SIG-M5 treated with dmso at 0.1 percent for 504 hours (cell line): ENCODE data around the gene ITFG1.
"Not testable (repeated sequence)": the region's sequence is repeated elsewhere in the genome, so short reads cannot be mapped to it uniquely, and the experiment has no call there.

Source experiments
- DNase-seq: peaks from one replicate; lab custom pipeline; 2025; ENCODE audit not compliant: unreplicated experiment; lab: John Stamatoyannopoulos, UW

Gene ITFG1

DNA sequence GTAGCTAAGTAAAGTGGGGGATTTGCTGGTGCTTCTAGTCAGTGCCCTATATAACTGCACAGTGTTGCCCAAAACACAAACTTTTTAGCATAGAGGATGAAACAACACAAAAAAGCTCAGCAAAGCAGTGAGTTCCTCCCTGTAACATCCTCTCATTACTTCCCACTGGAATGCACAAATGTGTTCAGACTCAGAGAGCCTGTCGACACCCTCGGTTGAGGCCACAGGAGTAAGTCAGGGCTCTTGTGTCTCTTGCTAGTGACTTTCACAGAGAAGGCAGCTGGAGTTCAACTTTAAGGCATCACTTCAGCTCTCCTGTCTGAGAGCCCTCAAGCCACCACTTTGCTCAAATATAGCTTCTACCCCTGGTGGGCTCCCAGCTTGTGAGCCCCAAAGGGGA is 209.9 kb downstream of the ITFG1 start:
- no peak for DNase-seq

DNA sequence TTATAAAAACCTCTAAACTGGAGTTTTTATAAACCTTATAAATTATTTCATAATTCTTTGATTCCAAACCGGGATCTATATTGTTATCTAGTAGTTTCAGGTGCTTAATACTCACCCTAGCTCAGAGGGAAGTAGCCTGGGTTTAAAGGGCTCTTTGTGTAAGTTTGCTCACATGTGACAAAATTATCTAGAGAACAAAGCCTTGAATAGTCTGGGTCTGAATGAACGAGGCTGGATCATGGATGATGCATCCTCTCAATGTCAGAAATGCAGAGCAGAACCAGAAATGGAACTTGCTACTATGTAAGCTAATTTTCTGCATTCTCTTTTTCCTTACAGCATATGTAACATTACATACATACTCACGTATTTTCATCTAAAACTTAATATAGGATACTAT is 213.2 kb downstream of the ITFG1 start:
- DNase-seq, result no peak

DNA sequence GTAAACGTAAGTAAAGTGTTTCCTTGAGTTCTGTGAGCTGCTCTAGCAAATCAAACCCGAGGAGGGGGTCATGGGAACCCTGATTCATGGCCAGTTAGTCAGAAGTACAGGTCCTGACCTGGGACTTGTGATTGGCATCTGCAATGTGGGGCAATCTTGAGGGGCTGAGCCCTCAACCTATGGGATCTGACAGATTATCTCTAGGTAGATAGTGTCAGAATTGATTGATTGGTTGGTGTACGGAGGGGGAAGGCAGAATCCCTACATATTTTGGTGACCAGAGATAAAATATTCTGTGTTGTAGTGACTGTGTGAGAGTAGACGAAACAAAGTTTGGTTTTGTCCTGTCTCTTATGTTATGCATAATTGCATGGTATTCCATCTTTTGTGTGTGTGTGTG is 216.7 kb downstream of the ITFG1 start:
- no peak for DNase-seq

DNA sequence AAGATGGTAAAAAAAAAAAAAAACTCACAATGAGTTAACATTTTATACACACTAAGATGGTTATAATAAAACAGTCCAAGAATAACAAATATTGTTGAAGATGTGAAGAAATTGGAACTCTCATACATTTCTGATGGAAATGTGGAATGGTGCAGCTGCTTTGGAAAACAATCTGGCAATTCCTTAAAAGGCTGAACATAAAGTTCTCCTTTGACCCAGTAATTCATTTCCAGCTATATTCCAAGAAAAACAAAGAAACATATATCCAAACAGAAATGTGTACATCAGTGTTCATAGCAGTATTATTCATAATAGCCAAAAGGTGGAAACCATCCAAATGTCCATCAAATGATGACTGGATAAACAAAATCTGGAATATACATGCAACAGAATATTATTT is 219.8 kb downstream of the ITFG1 start:
- DNase-seq, result no peak

DNA sequence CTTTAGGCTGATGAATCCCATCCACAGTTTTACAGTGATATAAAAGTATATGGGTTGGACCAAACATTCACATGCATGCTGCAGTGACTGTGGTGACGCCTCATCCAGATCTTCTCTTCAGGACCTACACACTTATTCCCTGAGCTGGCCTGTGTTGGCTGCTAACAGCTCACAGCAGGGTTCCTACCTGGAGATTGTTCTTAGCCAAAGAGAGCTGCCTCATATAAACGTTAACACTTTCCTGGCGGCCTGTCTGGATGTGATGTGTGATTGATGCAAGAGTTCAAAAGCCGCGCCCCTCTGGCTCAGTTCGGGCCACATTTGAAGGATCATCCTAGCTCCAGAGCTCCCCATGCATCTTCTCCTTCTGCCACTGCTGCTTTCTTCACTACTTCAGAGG is 224.1 kb downstream of the ITFG1 start:
- DNase-seq, result no peak

DNA sequence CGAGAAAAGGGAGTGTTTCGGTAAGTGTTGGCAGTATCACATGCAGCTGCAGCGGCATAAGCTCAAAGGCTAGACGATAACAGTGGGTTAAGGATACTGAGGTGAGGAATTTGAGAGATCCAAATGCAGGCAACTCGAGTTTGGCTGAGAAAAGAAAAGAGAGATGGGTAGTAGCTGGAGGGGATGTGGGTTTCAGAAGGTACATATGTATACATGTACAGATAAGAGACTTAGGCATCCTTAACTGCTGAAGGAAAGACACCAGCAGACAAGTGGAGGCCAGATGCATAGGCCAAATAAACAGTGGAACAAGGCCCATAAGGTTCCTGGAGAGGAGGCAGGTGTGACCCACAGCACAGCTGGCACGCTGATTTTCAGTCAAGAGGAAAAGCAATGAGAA is 230.6 kb downstream of the ITFG1 start:
- DNase-seq, result no peak

DNA sequence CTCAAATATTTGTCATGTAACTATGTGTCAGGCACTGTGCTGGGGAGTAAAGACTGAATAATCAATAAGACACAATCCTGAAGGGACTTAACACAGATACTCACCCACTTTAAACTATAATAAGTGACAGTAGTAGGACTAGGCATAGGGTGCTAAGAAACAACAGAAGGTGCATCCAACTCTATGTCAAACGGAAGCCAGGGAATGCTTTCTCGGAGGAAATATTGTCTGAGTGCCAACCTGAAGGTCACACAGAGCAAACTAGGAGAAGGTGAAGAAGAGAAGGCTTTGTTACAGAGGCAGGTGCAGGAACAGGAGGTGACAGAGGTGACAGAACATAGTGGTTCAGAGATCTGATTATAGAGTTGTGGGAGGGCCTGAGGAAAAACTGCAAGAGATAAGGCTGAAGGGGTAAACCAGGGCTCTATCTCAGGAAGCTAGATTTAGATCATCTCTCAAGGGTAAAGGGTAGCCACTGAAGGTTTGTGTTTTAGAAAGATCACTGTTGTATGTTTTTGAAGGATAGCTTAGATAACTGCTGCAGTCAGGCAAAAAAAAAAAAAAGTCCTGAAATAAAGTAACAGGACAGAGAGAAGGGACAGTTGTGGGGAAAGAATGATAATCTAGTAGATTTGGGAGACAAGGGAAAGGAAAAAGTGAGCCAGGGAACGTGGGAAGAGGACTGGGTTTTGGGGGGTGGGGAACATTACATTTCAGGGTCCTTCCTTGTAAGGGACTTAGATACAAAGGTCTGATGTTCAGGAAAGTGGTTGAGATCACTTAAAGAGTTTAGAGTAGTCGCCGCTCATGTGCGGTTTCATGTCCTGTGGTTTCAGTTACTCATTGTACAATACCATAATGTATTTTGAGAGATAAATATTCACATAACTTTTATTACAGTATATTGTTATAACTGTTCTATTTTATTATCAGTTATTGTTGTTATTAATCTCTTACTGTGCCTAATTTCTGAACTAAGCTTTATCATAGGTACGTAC is 231.5 kb downstream of the ITFG1 start:
- no peak for DNase-seq

DNA sequence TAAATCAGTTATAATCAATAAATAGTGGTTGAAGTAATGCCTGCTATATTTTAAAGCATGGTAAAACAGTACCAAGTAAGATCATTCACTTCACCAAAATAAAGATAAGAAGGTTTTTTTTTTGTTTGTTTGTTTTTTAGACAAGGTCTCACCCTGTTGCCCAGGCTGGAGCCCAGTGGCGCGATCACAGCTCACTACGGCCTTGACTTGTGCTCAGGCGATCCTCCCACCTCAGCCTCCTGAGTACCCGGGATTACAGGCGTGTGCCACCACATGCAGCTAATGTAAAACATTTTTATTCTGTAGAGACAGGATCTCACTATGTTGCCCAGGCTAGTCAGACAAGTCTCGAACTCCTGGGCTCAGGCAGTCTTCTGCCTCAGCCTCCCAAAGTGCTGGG is 232.6 kb downstream of the ITFG1 start:
- no peak for DNase-seq

DNA sequence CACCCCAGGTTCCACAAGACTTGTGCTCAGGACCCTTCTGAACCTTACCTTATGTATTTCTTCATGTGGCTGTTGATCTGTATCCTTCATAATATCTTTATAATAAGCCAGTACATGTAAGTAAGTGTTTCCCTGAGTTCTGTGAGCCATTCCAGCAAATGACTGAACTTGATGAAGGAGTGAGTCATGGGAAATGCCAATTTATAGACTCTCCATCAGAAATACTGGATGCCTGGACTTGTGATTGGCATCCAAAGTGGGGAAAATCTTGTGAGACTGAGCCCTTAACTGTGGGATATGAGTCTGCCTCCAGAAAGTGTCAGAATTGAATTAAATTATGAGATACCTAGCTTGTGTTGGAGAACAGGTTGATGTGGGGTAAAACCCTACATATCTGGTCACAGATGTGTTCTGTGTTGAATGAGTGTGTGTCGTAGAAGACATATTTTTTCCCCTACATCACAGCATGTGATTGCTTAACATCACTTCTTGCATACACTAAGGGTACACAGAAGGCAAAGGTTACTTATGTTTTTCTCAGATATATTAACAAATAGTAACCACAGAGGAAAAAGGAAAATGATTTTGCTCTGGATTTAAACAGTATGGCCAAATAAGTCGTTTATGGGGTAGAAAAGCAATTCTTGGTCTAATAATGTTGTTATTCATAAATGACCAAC is 247.0 kb downstream of the ITFG1 start:
- DNase-seq, result no peak

DNA sequence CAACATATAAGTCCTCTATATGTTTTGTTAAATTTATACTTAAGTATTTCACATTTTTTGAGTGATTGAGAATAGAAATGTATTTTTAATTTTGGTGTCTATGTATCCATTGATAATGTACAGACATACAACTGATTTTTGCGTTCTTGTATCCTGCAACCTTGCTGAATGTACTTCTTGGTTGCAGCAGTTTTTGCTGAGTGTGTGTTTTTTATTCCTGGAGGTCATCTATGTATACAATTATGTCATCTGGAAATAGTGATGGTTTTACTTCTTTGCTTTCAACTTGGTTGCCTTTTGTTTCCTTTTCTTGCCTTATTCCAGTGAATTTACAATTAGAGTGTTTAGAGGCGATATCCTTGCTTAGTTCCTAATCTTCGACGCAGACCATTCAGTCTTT is 249.6 kb downstream of the ITFG1 start:
- DNase-seq, result no peak

DNA sequence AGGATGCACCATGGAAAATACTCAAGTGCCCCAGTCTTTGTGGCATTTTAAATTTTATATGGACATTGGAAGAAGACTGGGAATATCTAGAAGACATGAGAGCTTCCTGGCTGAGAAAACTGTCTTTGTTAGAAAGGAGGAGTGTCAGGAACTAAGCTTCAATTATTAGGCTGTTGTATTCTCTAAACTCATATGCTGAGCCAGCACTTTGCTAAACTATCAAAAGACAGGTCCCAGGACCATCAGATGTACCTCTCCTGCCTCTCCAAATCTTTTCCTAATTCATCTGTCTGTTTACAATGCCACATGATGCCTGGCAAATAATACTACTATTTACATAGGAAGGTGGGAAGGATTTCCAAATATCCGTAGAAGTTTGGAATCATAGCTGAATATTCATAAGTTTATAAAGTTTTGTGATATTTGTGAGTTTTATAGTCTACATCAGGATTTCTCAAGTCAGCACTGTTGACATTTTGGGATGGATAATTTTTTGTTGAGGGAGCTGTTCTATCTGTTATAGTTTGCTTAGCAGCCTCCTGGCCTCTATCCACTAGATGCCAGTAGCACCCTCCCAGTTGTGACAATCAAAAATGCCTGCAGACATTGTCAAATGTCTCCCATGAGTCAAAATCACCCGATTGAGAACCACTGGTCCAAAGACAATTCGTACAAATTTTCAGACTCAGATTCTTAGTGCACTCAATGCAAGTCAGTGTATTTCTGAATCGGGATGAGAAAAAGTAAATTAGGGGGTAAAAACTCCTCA is 255.9 kb downstream of the ITFG1 start:
- no peak for DNase-seq

DNA sequence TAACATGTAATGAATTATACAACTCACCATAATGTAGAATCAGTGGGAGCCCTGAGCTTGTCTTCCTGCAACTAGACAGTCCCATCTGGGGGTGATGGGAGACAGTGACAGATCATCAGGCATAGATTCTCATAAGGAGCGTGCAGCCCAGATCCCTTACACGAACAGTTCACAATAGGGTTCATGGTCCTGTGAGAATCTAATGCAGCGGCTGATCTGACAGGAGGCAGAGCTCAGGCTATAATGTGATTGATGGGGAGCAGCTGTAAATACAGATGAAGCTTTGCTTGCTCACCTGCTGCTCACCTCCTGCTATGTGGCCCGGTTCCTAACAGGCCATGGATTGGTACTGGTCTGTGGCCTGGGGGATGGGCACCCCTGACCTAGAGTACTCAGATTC is 257.4 kb downstream of the ITFG1 start:
- DNase-seq, result not testable (repeated sequence)

DNA sequence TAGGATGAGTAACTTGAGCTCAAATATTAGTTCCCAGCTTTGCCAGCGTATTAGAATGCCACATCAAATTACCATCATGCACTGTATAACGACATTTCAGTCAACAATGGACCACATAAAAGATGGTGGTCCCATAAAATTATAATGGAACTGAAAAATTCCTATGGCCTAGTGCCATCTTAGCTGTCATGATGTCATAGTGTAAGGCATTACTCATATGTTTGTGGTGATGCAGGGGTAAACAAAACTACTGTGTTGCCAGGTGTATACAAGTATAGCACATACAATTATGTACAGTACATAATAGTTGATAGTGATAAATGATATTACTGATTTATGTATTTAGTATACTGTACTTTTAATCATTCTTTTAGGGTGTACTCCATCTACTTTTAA is 262.7 kb downstream of the ITFG1 start:
- no peak for DNase-seq

DNA sequence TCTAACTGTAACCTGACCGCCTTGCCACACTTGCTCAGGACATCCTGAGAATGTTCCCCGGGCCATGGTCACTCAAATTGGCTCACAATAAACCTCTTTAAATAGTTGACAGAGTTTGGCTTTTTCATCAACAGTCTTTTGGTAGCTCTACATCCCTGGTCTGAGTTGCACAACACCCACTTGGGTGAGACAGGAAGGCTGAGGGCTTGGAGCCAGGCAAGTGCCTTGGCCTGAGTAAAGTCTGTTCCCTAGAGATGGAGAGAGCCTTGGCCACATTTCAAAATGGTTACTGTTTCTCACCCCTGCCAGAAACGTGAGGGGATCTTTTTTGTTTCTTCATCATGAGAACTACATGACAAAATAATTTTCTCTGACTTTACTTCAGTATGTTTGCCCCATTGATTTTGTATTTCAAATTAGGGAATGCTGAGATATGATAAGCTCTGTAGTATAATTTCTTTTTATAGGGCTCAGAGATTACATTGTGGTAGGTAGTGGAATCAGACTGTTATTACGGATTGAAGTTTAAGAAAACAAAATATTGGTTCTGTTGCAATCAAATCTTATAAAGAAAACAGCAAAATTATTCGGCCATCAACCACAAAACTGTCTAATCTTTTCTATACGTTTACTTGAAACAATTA is 263.2 kb downstream of the ITFG1 start:
- DNase-seq, result no peak

DNA sequence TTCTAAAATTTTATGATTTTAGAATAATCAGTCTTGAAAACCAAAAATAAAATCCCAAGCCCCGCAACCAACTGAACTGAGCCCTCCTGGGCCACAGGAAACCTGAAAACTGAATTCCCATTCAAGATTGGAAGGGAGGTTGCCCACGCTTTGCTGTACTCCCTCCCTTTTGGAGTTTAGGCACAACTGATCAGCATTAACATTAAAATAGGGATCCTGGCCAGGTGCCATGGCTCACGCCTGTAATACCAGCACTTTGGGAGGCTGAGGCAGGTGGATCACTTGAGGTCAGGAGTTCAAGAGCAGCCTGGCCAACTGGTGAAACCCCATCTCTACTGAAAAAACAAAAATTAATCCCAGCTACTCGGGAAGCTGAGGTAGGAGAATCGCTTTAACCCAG is 264.4 kb downstream of the ITFG1 start:
- DNase-seq, result no peak

DNA sequence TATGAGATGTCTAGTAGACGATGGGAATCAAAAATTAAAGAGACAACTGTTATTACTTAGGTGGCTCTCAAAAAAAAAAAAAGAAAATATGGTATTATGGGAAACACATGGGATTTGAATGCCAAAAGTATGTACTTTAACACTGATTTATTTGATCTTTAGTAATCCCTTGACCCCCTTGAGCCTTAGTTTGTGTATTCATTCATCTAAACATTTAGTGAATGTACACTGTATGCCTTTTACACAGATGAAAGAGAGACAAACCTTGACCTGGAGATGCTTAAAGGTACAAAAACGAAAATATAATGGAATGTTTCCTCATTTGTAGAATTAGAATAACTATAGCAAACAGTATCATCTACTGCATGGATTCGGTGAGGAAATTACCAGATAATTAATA is 278.5 kb downstream of the ITFG1 start:
- DNase-seq, result no peak

DNA sequence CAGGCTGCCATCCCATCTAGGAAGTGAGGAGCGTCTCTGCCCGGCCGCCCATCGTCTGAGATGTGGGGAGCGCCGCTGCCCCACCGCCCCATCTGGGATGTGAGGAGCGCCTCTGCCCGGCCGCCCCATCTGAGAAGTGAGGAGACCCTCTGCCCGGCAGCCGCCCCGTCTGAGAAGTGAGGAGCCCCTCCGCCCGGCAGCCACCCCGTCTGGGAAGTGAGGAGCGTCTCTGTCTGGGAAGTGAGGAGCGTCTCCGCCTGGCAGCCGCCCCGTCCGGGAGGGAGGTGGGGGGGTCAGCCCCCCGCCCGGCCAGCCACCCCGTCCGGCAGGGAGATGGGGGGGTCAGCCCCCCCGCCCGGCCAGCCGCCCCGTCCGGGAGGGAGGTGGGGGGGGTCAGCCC is 279.8 kb downstream of the ITFG1 start:
- not testable (repeated sequence) for DNase-seq

DNA sequence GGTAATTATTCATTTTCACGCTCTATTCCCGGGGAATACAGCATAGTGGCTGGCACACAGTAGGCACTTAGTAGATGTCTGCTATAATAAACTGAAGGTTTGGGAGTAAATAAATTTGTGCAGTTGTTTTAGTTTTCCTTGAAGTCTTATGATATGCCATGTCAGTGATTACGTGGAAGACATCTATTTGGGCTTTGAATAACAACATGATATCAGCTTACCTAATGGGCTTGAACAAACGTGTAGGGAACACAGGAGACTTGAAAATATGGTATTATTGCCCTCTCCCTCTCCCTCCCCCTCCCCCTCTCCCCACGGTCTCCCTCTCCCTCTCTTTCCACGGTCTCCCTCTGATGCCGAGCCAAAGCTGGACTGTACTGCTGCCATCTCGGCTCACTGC is 280.8 kb downstream of the ITFG1 start:
- no peak for DNase-seq

DNA sequence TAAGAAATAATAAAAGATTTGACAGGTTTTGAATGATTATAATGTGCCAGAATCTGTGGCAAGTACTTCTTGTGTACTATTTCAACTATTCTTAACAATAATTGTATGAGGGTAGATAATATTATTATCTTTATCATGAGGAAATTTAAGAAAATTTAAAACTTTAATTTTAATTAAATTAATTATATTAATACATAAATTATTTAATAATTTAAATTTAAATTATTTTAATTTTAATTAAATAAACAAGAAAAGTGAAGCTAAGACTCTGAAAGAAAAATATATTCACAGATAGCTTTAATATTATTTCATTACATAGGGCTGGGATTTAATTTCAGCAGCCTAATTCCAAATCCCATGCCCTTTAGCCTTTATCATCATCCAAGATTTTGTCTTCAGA is 285.7 kb downstream of the ITFG1 start:
- no peak for DNase-seq

DNA sequence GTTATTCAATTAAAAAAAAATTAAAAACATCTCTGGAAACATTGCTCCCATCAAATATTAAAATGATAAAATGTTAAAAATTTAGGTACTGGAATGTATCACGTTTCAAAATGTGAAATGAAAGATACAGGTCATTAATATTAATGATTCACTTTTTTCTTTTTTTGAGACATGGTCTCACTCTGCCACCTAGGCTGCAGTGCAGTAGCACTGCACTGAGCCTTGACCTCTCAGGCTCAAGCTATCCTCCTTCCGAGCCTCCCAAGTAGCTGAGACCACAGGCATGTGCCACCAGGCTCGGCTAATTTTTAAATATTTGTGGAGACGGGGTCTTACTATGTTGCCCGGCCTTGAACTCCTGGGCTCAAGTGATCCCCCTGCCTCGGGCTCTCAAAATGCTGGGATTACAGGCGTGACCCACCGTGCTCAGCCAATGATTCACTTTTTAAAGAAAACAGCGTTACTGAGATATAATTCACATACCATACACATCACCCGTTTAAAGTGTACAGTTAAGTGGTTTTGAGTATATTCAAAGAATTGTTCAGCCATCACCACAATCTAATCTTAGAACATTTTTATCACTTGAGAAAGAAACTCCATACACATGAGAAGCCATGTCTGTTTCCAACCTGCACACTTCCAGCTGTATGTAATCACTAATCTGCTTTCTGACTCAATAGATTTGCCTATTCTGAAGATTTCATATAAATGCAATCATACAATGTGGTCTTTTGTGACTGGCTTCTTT is 298.0 kb downstream of the ITFG1 start:
- no peak for DNase-seq
